HepG2 (cell line): ENCODE results near the gene NEGR1. TPM values are rescaled to one million over a fixed set of nuclear protein-coding genes. Genes with fewer than 3 reads are reported as not detected.

ENCODE experiments used
- ATAC-seq: fragments of 200-7000 bp; cut with Tn5 transposase; 3 replicates; pipeline ENCODE4 v1.9.1; 2020; ENCODE audit warnings: mild to moderate bottlenecking, moderate library complexity
- BruUV-seq: library from RNA; stranded (reverse); fragments of 400-500 nt; replicated peaks from 2 replicates; lab custom pipeline; 2021; lab: Mats Ljungman, UMichigan
- CTCF ChIA-PET: fragments of 300-600 bp; formaldehyde crosslinking; extraction: SDS; loops from one replicate; lab custom pipeline; 2021; ENCODE audit warnings: low total read pairs, inconsistent platforms, low intra/inter-chr PET ratio; lab: Yijun Ruan, JAX
- POLR2A ChIA-PET: fragments of 350-600 bp; sonication (Branson Sonifier 250); formaldehyde crosslinking; loops from one replicate; lab custom pipeline; 2020; ENCODE audit warnings: antibody characterized with exemption, inconsistent platforms; lab: Yijun Ruan, JAX
- DNase-seq: peaks from one replicate; pipeline ENCODE4 v3.0.0-alpha.2; 2015; ENCODE audit warnings: low spot score
- FAIRE-seq: peaks from 3 replicates; lab custom pipeline; 2011; peaks lifted over from hg19 to GRCh38; lab: Jason Lieb, UNC
- H2AFZ ChIP-seq: one replicate; pipeline ENCODE4 v1.6.1; 2011; ENCODE audit warnings: low read length, inconsistent platforms
- H3K27ac ChIP-seq: fragments of 300-600 bp; 3 replicates; pipeline ENCODE4 v1.8.0; 2011; ENCODE audit warnings: mixed run types, mild to moderate bottlenecking, mixed read lengths, low read length, inconsistent platforms; ENCODE audit not compliant: insufficient read depth; ENCODE audit errors: extremely low read length
- H3K27me3 ChIP-seq, 2 experiments: fragments of 200-600 bp in 1 of 2; 2 replicates in 1 of 2; 3 replicates in 1 of 2; pipeline versions ENCODE4 v1.6.0 to v1.8.0; 2011; ENCODE audit warnings: low read length in 2 of 2, mild to moderate bottlenecking in 2 of 2, moderate library complexity in 2 of 2, inconsistent platforms in 1 of 2; ENCODE audit not compliant: insufficient read depth in 2 of 2, control insufficient read depth in 1 of 2
- H3K36me3 ChIP-seq, 2 experiments: fragments of 200-600 bp in 1 of 2; replicated peaks in 1 of 2; 2 replicates in 1 of 2; 3 replicates in 1 of 2; pipeline versions ENCODE4 v1.5.1 to v1.8.0; 2011; ENCODE audit warnings: low read length in 2 of 2, inconsistent platforms in 1 of 2; ENCODE audit not compliant: insufficient read depth in 2 of 2, control insufficient read depth in 1 of 2
- H3K4me1 ChIP-seq: 2 replicates; pipeline ENCODE4 v1.5.1; 2012; ENCODE audit warnings: low read length, inconsistent platforms; ENCODE audit not compliant: insufficient read depth
- H3K4me2 ChIP-seq: 2 replicates; pipeline ENCODE4 v1.6.0; 2011; ENCODE audit warnings: low read depth, low read length, inconsistent platforms
- H3K4me3 ChIP-seq, 3 experiments: fragments of 200-600 bp in 1 of 3; sonication (generic), shearing (Covaris generic) in 1 of 3; replicated peaks in 1 of 3; 2 replicates each; pipeline ENCODE4 v1.5.1; 2011 to 2016; ENCODE audit warnings: low read length in 3 of 3, inconsistent platforms in 2 of 3, low read depth in 2 of 3, mild to moderate bottlenecking in 2 of 3, control low read depth in 1 of 3, mixed read lengths in 1 of 3; ENCODE audit not compliant: insufficient read depth in 1 of 3
- H3K79me2 ChIP-seq: one replicate; pipeline ENCODE4 v1.6.1; 2011; ENCODE audit warnings: low read length, inconsistent platforms; ENCODE audit not compliant: insufficient read depth
- H3K9ac ChIP-seq: 2 replicates; pipeline ENCODE4 v1.6.0; 2011; ENCODE audit warnings: mild to moderate bottlenecking, low read depth, low read length, inconsistent platforms; ENCODE audit not compliant: insufficient read depth
- H3K9me3 ChIP-seq: 2 replicates; pipeline ENCODE4 v1.5.1; 2012; ENCODE audit warnings: mild to moderate bottlenecking, low read length
- H4K20me1 ChIP-seq: 2 replicates; pipeline ENCODE4 v1.6.0; 2011; ENCODE audit warnings: inconsistent platforms, mild to moderate bottlenecking, low read length, moderate library complexity; ENCODE audit not compliant: insufficient read depth
- MTA1 ChIP-seq: sonication (generic); formaldehyde crosslinking; IDR thresholded peaks from 2 replicates; pipeline ENCODE4 v1.4.0; 2020; ENCODE audit warnings: missing genetic modification reagents, mild to moderate bottlenecking, borderline replicate concordance
- SP140L ChIP-seq: sonication (generic); formaldehyde crosslinking; IDR thresholded peaks from 2 replicates; pipeline ENCODE4 v1.4.0; 2020; ENCODE audit warnings: missing genetic modification reagents, borderline replicate concordance
- TOPORS ChIP-seq: sonication (generic); formaldehyde crosslinking; IDR thresholded peaks from 2 replicates; pipeline ENCODE4 v1.8.0; 2023; ENCODE audit warnings: mild to moderate bottlenecking, missing genetic modification reagents
- ZFYVE20 ChIP-seq: sonication (generic); formaldehyde crosslinking; IDR thresholded peaks from 2 replicates; pipeline ENCODE4 v1.8.0; 2023; ENCODE audit warnings: low read depth, mild to moderate bottlenecking, moderate library complexity, missing genetic modification reagents, borderline replicate concordance
- ZIK1 ChIP-seq: sonication (generic); formaldehyde crosslinking; IDR thresholded peaks from 2 replicates; pipeline ENCODE4 v1.5.0; 2020; ENCODE audit warnings: mild to moderate bottlenecking, low read depth, missing genetic modification reagents, borderline replicate concordance
- WGBS: methylation state at CpG from one replicate; pipeline ENCODE4 v1.1.6; 2017; ENCODE audit warnings: low lambda C conversion rate; 5-methylcytosine and 5-hydroxymethylcytosine counted together
- in situ Hi-C: cut with HindIII; loops from 2 replicates; pipeline ENCODE4 v1.10.0; 2017; ENCODE audit warnings: low pct_unique_long_range_greater_than_20kb; ENCODE audit not compliant: extremely low pct_ligation_motif_present
- intact Hi-C: fragments of 100-400 bp; cut with micrococcal nuclease; formaldehyde crosslinking; loops from one replicate; pipeline ENCODE4 v1.10.0; 2022; ENCODE audit not compliant: unreplicated experiment
- polyA plus RNA-seq, 8 experiments: library from polyadenylated mRNA; depleted of rRNA in 3 of 8; stranded (reverse) in 7 of 8; unstranded in 1 of 8; fragments of >200 nt; fragmentation: Illumina TruSeq in 4 of 8; extraction: Trizol in 4 of 8; gene quantifications; 2 replicates each; pipeline versions ENCODE4 v1.2.1 to v1.2.3, GENCODE V29; 2011 to 2016; ENCODE audit warnings: low read depth in 4 of 8, missing spikeins in 1 of 8, mixed read lengths in 1 of 8; ENCODE audit not compliant: insufficient read depth in 1 of 8
- total RNA-seq, 5 experiments: library from RNA; depleted of rRNA; stranded (reverse); fragments of >200 nt; fragmentation: Illumina TruSeq; extraction: Trizol; gene quantifications; 2 replicates each; pipeline ENCODE4 v1.2.3, GENCODE V29; 2016; ENCODE audit warnings: low read depth in 1 of 5
- TF ChIP-seq, protein P1 (sequence below): sonication (generic); formaldehyde crosslinking; IDR thresholded peaks from 2 replicates; pipeline ENCODE4 v1.4.0; 2020; ENCODE audit warnings: missing genetic modification reagents
- TF ChIP-seq, protein P2 (sequence below): sonication (generic); formaldehyde crosslinking; IDR thresholded peaks from 2 replicates; pipeline ENCODE4 v1.8.0; 2022; ENCODE audit warnings: missing genetic modification reagents, mild to moderate bottlenecking, borderline replicate concordance

The NEGR1 gene
- total and polyA plus RNA-seq, 2 of the 13 experiments (the other 11 are each of a cell fraction or from before 2014, with no cell fraction given), result not detected

DNA sequence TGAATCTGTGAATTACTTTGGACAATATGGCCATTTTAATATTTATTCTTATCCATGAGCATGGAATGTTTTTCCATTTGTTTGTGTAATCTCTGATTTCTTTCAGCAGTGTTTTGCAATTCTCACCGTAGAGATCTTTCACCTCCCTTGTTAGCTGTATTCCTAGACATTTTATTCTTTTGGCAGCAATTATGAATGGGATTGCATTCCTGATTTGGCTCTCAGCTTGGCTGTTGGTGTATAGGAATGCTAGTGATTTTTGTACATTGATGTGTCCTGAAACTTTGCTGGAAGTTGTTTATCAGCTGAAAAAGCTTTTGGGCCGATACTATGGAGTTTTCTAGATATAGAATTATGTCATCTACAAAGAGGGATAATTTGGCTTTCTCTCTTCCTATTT is 44.2 kb upstream of the NEGR1 start (continued):
- TF ChIP-seq, protein P1, sequence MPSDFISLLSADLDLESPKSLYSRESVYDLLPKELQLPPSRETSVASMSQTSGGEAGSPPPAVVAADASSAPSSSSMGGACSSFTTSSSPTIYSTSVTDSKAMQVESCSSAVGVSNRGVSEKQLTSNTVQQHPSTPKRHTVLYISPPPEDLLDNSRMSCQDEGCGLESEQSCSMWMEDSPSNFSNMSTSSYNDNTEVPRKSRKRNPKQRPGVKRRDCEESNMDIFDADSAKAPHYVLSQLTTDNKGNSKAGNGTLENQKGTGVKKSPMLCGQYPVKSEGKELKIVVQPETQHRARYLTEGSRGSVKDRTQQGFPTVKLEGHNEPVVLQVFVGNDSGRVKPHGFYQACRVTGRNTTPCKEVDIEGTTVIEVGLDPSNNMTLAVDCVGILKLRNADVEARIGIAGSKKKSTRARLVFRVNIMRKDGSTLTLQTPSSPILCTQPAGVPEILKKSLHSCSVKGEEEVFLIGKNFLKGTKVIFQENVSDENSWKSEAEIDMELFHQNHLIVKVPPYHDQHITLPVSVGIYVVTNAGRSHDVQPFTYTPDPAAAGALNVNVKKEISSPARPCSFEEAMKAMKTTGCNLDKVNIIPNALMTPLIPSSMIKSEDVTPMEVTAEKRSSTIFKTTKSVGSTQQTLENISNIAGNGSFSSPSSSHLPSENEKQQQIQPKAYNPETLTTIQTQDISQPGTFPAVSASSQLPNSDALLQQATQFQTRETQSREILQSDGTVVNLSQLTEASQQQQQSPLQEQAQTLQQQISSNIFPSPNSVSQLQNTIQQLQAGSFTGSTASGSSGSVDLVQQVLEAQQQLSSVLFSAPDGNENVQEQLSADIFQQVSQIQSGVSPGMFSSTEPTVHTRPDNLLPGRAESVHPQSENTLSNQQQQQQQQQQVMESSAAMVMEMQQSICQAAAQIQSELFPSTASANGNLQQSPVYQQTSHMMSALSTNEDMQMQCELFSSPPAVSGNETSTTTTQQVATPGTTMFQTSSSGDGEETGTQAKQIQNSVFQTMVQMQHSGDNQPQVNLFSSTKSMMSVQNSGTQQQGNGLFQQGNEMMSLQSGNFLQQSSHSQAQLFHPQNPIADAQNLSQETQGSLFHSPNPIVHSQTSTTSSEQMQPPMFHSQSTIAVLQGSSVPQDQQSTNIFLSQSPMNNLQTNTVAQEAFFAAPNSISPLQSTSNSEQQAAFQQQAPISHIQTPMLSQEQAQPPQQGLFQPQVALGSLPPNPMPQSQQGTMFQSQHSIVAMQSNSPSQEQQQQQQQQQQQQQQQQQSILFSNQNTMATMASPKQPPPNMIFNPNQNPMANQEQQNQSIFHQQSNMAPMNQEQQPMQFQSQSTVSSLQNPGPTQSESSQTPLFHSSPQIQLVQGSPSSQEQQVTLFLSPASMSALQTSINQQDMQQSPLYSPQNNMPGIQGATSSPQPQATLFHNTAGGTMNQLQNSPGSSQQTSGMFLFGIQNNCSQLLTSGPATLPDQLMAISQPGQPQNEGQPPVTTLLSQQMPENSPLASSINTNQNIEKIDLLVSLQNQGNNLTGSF, result no peak
- TF ChIP-seq ZFYVE20 (CRISPR knock-in tag), result no peak

DNA sequence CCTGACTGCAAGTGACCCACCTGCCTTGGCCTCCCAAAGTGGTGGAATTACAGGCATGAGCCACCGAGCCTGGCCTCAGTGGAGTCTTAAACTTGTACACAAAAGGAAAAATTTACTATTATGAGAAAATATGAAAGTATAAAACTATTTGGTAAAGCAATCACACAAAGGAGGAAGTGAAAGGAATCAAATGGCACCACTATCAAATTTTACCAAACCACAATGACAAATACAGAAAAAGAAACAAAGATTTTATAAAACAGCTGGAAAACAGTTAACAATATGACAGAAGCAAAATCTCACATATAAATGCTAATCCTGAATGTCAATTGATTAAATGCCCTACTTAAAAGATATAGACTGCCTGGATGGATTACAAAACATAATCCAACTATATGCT is 42.1 kb upstream of the NEGR1 start:
- no peaks in the 10 kb centered on the region for H3K36me3 ChIP-seq
- in situ Hi-C loops, result no loop called here
- H3K27ac ChIP-seq, result no peak overlapping the region
- no peak for DNase-seq
- FAIRE-seq, result no peak
- H3K79me2 ChIP-seq, result no peaks in the 10 kb centered on the region
- no peak overlapping the region for H3K9ac ChIP-seq
- H4K20me1 ChIP-seq, result no peaks in the 10 kb centered on the region
- no peaks in the 10 kb centered on the region for H3K4me1 ChIP-seq
- no peak for ATAC-seq
- no peak overlapping the region for H3K4me2 ChIP-seq
- POLR2A ChIA-PET, result no interaction called here
- H2AFZ ChIP-seq, result no peak overlapping the region
- no TSS peak for BruUV-seq
- CTCF ChIA-PET, result no interaction called here
- H3K9me3 ChIP-seq, result no peaks in the 10 kb centered on the region
- no peaks in the 10 kb centered on the region for H3K27me3 ChIP-seq
- 0% methylated on average over 1 of the region's 1 CpG for WGBS
- intact Hi-C loops, result no loop called here
- TF ChIP-seq MTA1 (CRISPR knock-in tag), result no peak
- no peak for TF ChIP-seq TOPORS (CRISPR knock-in tag)
- TF ChIP-seq, protein P2, sequence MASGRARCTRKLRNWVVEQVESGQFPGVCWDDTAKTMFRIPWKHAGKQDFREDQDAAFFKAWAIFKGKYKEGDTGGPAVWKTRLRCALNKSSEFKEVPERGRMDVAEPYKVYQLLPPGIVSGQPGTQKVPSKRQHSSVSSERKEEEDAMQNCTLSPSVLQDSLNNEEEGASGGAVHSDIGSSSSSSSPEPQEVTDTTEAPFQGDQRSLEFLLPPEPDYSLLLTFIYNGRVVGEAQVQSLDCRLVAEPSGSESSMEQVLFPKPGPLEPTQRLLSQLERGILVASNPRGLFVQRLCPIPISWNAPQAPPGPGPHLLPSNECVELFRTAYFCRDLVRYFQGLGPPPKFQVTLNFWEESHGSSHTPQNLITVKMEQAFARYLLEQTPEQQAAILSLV (CRISPR knock-in tag), result no peak
- no peak for TF ChIP-seq ZIK1 (CRISPR knock-in tag)
- no peak for TF ChIP-seq SP140L (CRISPR knock-in tag)
- H3K4me3 ChIP-seq, result no peak overlapping the region
